GM21723 (cell line): ENCODE results near the gene SLC38A5.
"Not testable (repeated sequence)": the region's sequence is repeated elsewhere in the genome, so short reads cannot be mapped to it uniquely, and the experiment has no call there.

ENCODE experiments used
- ATAC-seq: cut with Tn5 transposase; IDR thresholded peaks from one replicate; pipeline ENCODE4 v1.9.1; 2021; ENCODE audit warnings: mild to moderate bottlenecking, moderate library complexity; ENCODE audit not compliant: unreplicated experiment

SLC38A5 gene

DNA sequence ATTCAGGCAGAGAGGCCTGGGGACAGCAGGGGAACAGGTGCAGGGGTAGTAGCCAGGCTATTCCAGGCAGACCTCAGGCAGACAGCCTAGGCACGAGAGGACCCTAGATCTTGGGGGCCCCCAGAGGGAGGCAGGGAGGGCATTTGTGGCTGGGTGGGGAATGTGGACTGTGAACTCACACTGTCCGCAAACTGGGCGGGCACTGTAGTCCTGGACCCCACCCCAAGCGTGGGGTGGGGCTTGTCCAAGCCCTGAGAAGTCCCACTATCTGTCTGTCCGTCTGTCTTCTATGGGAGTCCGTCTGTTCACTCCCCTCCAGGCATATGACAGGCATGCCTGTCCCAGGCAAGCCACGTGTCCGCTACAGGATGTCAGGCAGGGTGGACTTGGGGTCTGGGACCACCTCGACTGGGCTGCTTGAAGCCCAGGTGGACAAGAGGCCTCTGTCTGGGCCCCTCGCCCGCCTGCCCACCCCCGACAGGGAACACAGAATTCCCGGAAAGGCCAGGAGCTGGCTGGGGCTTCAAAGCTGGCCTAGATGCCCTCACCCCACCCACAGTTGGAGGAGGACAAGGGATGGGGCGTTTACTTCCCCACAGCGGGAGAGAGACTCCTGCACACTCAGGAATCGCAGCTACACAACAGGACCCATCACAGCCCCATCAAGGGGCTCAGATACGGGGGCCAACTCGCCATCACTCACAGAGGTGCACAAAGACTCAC lies at the start of gene SLC38A5:
Gene SLC38A5 (minus strand): TSS at position 151 of the 723 bp plus-strand sequence. CDS start 2,336 bp downstream, outside the sequence.
- ATAC-seq: no peak

DNA sequence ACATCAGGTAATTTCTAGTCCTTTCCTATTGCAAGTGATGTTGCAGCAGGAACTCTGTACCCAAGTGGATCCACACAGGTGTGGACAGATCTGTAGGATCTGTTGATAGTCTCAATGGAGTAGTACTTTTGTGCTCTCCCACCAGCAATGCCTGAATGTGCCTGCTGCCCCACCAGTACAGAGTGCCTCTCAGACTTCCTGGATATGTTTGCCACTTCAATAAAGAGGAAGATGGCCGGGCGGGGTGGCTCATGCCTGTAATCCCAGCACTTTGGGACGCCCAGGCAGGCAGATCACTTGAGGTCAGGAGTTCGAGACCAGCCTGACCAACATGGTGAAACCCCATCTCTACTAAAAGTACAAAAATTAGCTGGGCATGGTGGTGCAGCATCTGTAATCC lies 49.4 kb upstream of the SLC38A5 start:
- ATAC-seq: not testable (repeated sequence)

DNA sequence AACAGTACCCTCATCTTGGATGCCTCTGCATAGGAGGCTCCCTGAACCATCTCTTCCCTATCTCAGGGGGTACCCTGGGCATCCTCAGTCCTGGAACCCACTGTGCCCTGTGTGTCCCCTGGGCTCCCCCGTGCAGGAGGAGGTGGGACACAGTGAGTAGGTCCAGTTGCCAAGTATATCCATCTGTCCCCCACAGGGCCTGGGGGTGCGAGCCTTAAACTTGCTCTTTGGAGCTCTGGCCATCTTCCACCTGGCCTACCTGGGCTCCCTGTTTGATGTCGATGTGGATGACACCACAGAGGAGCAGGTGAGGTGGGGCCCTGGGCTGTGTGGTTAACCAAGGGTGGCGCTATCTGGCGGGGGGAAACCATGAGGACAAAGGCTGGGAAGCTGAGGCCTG lies 46.9 kb upstream of the SLC38A5 start:
- no peak for ATAC-seq

GRCh38 chrX:48516285-48516684 lies 46.2 kb upstream of the SLC38A5 start:
- ATAC-seq: no peak

DNA sequence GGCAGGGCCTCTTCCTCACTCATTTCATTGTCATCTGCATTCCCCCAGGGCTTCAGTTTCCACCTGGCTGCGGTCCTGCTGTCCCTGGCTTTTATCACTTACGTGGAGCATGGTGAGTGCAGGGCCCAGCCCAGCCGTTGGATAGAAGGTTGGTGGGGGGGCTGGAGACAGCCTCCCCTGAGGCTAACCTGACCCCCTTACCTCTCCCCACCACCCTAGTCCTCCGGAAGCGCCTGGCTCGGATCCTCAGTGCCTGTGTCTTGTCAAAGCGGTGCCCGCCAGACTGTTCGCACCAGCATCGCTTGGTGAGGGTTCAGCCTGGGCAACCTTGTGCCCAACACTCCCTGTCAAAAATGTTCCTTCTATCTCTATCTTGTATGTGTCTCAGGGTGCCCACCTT lies 45.8 kb upstream of the SLC38A5 start:
- no peak for ATAC-seq

DNA sequence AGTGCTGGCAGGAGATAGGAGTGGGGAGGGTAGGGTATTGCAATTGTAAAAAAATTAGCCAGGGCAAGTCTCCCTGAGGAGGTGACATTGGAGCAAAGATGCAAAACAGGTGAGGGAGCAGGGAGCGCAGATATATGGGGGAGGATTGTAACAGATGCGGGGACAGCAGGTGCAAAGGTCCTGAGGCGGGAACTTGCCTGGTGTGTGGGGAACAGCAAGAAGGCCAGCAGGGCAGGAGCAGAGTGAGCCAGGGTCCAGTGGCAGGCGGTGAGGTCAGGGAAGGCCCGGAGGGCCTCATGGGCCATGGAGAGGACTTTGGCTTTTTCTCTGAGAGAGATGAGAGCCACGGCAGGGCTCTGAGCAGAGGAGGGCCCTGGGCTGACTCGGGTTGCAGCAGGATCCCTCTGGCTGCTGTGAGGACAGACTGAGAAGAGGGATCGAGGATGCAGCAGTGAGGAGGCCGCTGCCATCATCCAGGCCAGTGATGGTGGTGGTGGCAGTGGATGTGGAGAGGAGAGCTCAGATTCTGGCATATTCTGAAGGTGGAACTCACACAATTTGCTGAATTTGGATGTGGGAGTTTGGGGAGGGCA lies 44.9 kb upstream of the SLC38A5 start:
- ATAC-seq: no peak

- no peak for ATAC-seq
Observed at GRCh38 chrX:48514126-48514806, 44.2 kb upstream of the SLC38A5 start.

- no peak for ATAC-seq
Observed at GRCh38 chrX:48513670-48514069, 43.6 kb upstream of the SLC38A5 start.

DNA sequence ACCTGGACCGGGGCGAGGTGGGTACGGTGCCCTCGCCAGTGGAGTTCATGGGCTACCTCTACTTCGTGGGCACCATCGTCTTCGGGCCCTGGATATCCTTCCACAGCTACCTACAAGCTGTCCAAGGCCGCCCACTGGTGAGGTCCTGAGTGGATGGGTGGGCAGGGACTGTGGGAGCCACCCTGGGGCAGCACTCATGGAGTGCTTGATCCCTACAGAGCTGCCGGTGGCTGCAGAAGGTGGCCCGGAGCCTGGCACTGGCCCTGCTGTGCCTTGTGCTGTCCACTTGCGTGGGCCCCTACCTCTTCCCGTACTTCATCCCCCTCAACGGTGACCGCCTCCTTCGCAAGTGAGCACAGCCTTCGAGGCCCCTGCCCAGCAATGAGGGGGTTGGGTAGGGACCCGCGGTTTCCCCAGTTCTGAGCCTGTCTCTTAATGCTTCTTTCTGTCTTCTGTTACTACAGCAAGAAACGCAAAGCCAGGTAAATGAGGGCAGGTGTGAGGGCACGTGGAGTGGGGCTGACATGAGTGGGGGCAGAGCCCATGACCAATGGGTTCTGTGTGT lies 42.4 kb upstream of the SLC38A5 start:
- ATAC-seq: no peak

DNA sequence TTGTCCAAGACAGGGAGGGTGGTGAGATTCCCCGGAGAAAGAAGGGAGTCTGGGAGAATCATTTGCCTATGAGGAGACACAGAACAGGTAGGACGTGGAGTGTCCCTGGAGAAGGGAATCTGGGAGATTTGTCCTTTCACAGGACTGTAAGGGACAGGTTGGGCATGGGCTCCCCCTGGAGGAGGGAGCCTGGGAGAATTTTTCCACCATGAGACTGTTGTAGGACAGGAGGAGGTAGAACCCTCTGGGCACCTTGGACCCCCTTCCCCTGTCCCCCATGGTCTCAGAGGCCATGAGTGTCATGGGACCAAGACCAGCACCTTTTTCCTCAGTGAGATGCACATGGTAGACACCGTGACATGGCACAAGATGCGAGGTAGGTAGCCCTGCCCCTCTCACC lies 41.5 kb upstream of the SLC38A5 start:
- ATAC-seq: no peak

DNA sequence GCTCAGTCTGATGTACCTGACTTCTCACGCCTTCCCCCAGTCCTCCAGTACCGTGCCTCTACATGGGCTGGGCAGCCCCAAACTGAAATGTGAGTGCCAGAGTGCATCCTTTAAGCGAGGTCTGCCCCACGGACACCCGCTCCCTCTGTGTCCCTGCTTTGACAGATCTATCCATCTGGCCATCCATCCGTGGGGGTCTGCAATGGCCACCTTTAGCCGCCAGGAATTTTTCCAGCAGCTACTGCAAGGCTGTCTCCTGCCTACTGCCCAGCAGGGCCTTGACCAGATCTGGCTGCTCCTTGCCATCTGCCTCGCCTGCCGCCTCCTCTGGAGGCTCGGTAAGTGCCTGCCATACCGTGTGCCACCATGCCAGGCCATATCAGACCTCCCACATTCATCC lies 39.6 kb upstream of the SLC38A5 start:
- no peak for ATAC-seq

- ATAC-seq: no peak
Observed at GRCh38 chrX:48509245-48509590, 39.2 kb upstream of the SLC38A5 start.

- peak; percentile 86 for ATAC-seq
Observed at GRCh38 chrX:48508400-48509244, 38.6 kb upstream of the SLC38A5 start, which contains the start of gene PORCN. TSS of gene PORCN (plus strand) at chrX:48508992. CDS start at chrX:48509821, 829 bp downstream.

- ATAC-seq: no peak
Observed at GRCh38 chrX:48507246-48507645, 37.2 kb upstream of the SLC38A5 start.

DNA sequence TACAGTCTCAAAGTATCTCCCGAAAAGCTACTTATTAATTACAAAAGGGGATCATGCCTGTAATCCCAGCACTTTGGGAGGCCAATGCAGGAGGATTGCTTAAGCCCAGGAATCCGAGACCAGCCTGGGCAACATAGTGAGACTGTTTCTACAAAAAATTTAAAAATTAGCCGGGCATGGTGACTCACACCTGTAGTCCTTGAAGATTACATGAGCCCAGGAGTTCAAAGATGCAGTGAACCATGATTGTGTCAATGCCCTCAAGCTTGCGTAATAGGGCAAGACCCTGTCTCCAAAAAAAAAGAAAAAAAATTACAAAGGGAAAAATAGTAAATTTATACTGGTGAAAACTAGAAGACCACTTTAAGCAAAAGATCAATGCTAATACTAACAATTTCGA lies 35.4 kb upstream of the SLC38A5 start:
- ATAC-seq: no peak

DNA sequence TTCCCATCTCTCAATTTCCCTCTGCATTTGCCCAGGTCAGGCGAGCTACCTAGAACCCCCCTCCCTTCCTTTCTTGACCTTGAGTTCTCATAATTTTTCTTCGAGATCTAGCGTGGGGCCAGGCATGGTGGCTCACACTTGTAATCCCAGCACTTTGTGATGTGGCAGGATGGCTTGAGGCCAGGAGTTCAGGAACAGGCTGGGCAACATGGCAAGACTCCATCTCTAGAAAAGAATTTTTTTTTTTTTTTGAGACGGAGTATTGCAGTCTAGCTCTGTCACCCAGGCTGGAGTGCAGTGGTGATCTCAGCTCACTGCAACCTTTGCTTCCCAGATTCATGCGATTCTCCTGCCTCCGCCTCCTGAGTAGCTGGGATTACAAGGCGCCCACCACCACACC lies 34.2 kb upstream of the SLC38A5 start:
- no peak for ATAC-seq

GRCh38 chrX:48498374-48498809 lies 28.3 kb upstream of the SLC38A5 start:
- no peak for ATAC-seq

DNA sequence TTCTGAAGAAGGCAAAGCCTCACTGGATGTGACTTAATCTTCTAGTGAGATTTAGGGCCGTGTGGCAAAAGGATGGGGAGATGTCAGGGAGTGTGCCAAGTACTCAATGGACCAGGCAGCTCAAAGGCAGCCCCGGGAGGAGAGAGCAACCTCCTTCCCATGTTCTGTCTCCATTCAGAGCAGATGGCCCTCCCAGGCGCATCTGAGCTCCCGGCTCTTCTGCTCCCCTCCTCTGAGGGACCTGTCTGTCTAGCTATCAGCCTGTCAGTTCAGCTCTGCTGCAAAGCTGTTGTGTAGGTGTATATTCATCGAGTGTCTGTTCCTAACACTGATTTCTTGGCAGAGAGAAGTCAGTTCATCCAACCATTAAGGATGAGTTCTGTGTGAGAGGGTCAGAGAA lies 27.8 kb upstream of the SLC38A5 start:
- ATAC-seq: no peak

DNA sequence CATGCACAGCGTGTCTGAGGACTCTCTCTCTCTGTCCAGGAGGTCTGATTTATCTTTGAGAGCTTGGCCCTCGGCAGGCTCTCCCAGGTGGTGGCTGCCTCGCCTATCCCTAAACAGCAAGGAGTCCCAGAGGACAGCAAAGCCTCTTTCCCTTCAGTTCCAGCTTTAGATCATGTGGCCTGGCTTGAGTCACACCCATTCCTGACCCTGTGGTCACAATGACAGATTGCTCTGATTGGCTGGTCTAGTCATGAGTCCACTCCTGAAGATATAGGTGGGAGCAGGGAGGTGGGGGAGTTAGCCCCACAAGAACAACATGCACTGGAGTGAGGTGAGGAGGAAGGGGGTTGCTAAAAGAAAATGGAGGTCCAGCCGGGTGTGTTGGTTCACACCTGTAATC lies 26.6 kb upstream of the SLC38A5 start:
- no peak for ATAC-seq

- ATAC-seq: no peak
Observed at GRCh38 chrX:48493890-48494364, 23.9 kb upstream of the SLC38A5 start.
